Effector memory CD4-positive, alpha-beta T cell (primary cell): Measurements from ENCODE around the gene OR6K3.
"Not testable (repeated sequence)": the region's sequence is repeated elsewhere in the genome, so short reads cannot be mapped to it uniquely, and the experiment has no call there.

Experiments used
- DNase-seq, 3 donors: peaks; one replicate each; pipeline ENCODE4 v3.0.0-alpha.2; 2020
- H3K27ac ChIP-seq: 2 replicates; pipeline ENCODE4 v1.7.0; 2013; ENCODE audit warnings: mild to moderate bottlenecking, low read length, moderate library complexity; ENCODE audit not compliant: insufficient read depth, poor library complexity, severe bottlenecking
- H3K27me3 ChIP-seq: replicated peaks from 2 replicates; pipeline ENCODE4 v1.7.0; 2013; ENCODE audit warnings: mild to moderate bottlenecking, low read length; ENCODE audit not compliant: insufficient read depth, control insufficient read depth, poor library complexity, severe bottlenecking
- H3K36me3 ChIP-seq: 2 replicates; pipeline ENCODE4 v1.7.0; 2013; ENCODE audit warnings: mild to moderate bottlenecking, low read length, moderate library complexity; ENCODE audit not compliant: control insufficient read depth, insufficient read depth
- H3K4me1 ChIP-seq: 2 replicates; pipeline ENCODE4 v1.7.0; 2013; ENCODE audit warnings: low read length, mild to moderate bottlenecking; ENCODE audit not compliant: control insufficient read depth, insufficient read depth, poor library complexity, severe bottlenecking
- H3K4me3 ChIP-seq: 2 replicates; pipeline ENCODE4 v1.7.0; 2013; ENCODE audit warnings: low read length, low read depth, mild to moderate bottlenecking; ENCODE audit not compliant: insufficient read depth, poor library complexity, severe bottlenecking
- H3K9me3 ChIP-seq: 2 replicates; pipeline ENCODE4 v1.7.0; 2013; ENCODE audit warnings: mild to moderate bottlenecking, low read length, moderate library complexity; ENCODE audit not compliant: control insufficient read depth

Gene OR6K3

DNA sequence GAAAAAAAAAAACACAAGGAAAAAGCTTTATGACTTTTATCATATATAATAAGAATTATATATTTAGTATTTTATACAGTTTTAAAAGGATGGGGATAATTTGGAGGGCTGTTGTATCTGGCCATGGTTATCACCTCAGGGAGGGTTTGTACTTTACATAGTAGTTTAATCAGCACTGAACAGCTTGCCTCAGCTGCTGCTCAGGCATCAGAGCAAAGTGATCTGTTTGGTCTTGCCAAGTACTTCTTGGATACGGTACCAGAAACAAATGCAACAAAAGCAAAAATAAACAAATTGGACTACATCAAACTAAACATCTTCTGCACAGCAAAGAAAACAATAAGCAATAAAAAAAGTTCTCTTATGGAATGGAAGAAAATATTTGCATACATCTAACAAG, 31.4 kb downstream of the OR6K3 start:
- Histone ChIP-seq H3K4me1 (no peaks in the 10 kb centered on the region), H3K9me3 (no peaks in the 10 kb centered on the region), H3K36me3 (no peaks in the 10 kb centered on the region), H3K4me3 (no peak overlapping the region), H3K27ac (no peak overlapping the region), H3K27me3 (peaks cover 3% of the 10 kb centered on the region)
- DNase-seq = no peak

DNA sequence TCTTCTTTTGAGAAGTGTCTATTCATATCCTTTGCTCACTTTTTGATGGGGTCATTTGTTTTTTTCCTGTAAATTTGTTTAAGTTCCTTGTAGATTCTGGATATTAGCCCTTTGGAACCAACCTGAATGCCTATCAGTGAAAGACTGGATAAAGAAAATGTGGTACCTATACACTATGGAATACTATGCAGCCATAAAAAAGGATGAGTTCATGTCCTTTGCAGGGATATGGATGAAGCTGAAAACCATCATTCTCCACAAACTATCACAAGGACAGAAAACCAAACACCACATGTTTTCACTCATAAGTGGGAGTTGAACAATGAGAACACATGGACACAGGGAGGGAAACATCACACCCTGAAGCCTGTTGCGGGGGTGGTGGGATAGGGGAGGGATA, 32.2 kb downstream of the OR6K3 start:
- H3K27ac ChIP-seq, H3K36me3 ChIP-seq, H3K27me3 ChIP-seq, H3K4me1 ChIP-seq, H3K4me3 ChIP-seq, H3K9me3 ChIP-seq, DNase-seq: not testable (repeated sequence)

DNA sequence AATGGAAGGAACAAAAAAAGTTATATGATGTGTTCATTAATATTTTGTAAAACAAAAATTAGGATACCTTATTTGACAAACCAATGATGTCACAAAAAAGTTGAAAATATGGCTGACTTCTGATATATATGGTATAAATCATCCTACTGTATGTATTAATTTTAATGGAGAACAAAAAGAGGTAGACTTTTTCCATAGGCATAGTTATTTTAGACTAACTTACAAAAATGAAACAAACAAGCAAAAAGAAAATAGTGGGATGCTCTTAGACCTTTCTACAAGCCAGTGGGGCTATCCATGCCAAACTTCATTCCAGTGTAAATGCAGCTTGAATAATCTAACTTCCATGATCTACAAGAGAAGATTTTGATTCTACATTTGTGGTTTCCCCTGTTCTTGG, 33.5 kb downstream of the OR6K3 start:
- Histone ChIP-seq H3K4me1 (no peaks in the 10 kb centered on the region), H3K36me3 (no peaks in the 10 kb centered on the region), H3K9me3 (no peaks in the 10 kb centered on the region), H3K27me3 (peaks cover 3% of the 10 kb centered on the region), H3K4me3 (no peak overlapping the region), H3K27ac (no peak overlapping the region)
- no peak for DNase-seq

DNA sequence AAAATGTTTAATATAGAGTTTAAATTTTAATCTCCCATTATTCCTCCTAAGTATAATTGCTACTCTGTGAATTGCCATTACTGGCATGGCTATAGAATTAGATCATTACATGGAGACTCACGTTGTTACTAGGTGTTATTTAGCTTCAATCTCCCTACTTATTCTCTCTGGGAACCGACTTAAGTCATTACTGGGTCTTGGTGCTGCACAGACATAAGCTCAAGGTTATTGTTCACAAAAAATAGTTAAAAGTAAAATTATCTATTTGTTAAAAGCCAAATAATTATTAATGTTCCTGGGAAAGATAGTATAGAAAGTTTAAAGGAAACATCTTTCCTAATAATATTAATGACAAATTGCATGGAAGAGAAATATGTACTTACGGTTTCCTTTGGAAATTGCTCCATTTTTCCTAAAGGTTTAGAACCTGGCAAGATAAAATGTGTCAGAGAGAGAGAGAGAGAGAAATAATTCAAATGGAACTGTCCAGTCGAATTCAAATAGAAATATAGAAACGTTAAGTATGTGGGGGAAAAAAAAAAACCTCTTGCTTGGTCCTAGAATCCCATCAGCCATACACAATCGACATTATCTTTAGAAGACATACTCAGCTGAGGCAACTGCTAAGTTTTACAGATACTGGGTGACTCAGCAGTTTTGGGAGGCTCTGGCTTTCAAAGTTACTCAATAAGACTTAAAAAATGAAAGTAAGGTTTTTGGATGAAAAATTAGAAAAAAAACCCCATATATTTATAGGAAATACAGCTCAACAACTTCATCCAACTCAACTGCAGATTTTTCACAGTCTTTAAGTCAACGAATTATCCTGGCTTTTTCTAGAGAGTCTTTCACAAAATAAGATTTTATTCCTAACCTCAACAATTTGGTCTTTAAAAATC, 34.2 kb downstream of the OR6K3 start, which contains the start of gene SPTA1:
Gene SPTA1 (minus strand): TSS at position 605 of the 899 bp plus-strand sequence. CDS start 198 bp downstream, at position 407.
- H3K27me3 ChIP-seq = peaks cover 3% of the 10 kb centered on the region
- no peak within 1 kb of the TSS for H3K27ac ChIP-seq
- no peak for DNase-seq
- H3K4me3 ChIP-seq = no peak within 1 kb of the TSS
- H3K4me1 ChIP-seq = no peaks in the 10 kb centered on the region
- H3K9me3 ChIP-seq = no peaks in the 10 kb centered on the region
- H3K36me3 ChIP-seq = no peaks in the 10 kb centered on the region

DNA sequence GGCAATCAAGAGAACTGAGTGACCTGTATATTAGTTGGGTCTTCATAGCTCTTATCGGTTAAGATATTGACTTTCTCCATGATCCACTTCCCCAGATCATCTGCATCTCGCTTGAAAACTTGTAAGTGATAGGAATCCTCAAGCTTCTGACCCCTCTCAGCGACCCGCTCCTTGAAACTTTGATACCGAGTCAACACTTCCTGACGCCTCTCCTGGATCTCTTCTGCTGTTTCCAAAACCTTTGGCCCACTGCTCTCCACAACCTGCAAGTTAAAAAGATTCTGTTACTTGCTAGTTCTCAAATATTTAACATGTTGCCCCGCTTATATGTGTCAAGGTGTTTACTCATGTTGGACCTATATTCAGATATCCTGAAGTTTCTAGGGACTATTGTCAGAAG, 35.4 kb downstream of the OR6K3 start:
- Histone ChIP-seq H3K36me3 (no peaks in the 10 kb centered on the region), H3K4me3 (no peak overlapping the region), H3K27ac (no peak overlapping the region), H3K27me3 (peaks cover 3% of the 10 kb centered on the region), H3K9me3 (no peaks in the 10 kb centered on the region), H3K4me1 (no peaks in the 10 kb centered on the region)
- DNase-seq = no peak

- DNase-seq = no peak
Measured at GRCh38 chr1:158681606-158682005, 38.9 kb downstream of the OR6K3 start.

DNA sequence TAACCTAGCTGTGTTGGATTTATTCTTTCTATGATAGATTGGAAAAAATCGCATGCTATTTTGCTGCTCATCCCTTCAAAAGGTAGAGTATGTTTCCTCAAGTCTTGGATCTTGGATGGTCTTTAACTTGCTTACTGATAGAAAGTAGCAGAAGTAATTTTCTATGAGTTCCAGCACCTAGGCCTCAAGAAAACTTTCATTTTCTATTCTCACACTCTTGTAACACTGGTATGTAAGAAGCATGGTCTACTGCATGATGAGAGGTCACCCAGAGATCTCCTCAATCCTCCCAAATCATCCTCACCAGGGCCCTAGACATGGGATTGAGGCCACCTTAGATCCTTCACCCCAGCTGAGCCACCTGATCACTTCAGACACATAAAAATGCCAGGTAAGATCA, 41.2 kb downstream of the OR6K3 start:
- H3K27ac ChIP-seq = no peak overlapping the region
- no peak overlapping the region for H3K4me3 ChIP-seq
- no peak for DNase-seq
- no peaks in the 10 kb centered on the region for H3K36me3 ChIP-seq
- H3K27me3 ChIP-seq = no peaks in the 10 kb centered on the region
- no peaks in the 10 kb centered on the region for H3K9me3 ChIP-seq
- no peaks in the 10 kb centered on the region for H3K4me1 ChIP-seq

More at GRCh38 chr1:158681606-158682005, 38.9 kb downstream of the OR6K3 start:
- no peaks in the 10 kb centered on the region for H3K36me3 ChIP-seq
- no peaks in the 10 kb centered on the region for H3K9me3 ChIP-seq
- H3K4me1 ChIP-seq = no peaks in the 10 kb centered on the region
- H3K27me3 ChIP-seq = peaks cover 3% of the 10 kb centered on the region
- H3K27ac ChIP-seq = no peak overlapping the region
- H3K4me3 ChIP-seq = no peak overlapping the region

- H3K27ac ChIP-seq = no peak overlapping the region
- no peaks in the 10 kb centered on the region for H3K27me3 ChIP-seq
- no peaks in the 10 kb centered on the region for H3K4me1 ChIP-seq
- H3K4me3 ChIP-seq = no peak overlapping the region
- H3K9me3 ChIP-seq = no peaks in the 10 kb centered on the region
- no peaks in the 10 kb centered on the region for H3K36me3 ChIP-seq
- DNase-seq = no peak
Measured at GRCh38 chr1:158675563-158676323, 44.8 kb downstream of the OR6K3 start.

DNA sequence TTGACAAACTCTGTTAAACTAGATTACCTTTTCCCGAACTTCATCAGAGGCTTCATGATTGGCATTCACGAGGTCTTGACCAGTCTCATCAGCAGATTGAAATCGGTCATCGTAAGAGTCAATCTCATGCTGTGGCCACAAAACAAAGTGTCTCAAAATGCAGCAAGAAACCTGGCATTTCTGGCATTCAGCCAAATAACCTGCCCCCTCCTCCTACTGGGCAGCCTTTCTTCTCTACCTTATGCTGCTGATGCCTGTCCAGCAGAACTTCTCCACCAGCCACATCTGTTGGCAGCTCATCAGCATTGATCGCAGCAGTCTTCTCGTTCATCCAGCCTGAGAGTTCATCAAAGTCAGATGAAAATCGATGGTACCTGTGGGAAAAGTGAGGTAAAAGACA, 46.2 kb downstream of the OR6K3 start:
- Histone ChIP-seq H3K27me3 (no peaks in the 10 kb centered on the region), H3K4me3 (no peak overlapping the region), H3K36me3 (no peaks in the 10 kb centered on the region), H3K4me1 (no peaks in the 10 kb centered on the region), H3K9me3 (no peaks in the 10 kb centered on the region), H3K27ac (no peak overlapping the region)
- no peak for DNase-seq
